HCT116 (cell line): ENCODE results near the gene KCNIP4. TPM values are rescaled to one million over a fixed set of nuclear protein-coding genes. Genes with fewer than 3 reads are reported as not detected.

ENCODE experiments used
- ATAC-seq: fragments of 200-7000 bp; cut with Tn5 transposase; 2 replicates; pipeline ENCODE4 v1.9.1; 2020; ENCODE audit warnings: mild to moderate bottlenecking, moderate library complexity
- BruUV-seq: library from RNA; stranded (reverse); fragments of 400-500 nt; replicated peaks from 2 replicates; lab custom pipeline; 2021; lab: Mats Ljungman, UMichigan
- CTCF ChIA-PET: fragments of 300-600 bp; sonication (Branson Sonifier 250); formaldehyde crosslinking; loops from one replicate; lab custom pipeline; 2021; ENCODE audit warnings: antibody characterized with exemption; lab: Charles Lee
- POLR2A ChIA-PET: fragments of 300-600, 350-600 bp; sonication (Branson Sonifier 250); formaldehyde crosslinking; loops from one replicate; lab custom pipeline; 2021; ENCODE audit warnings: antibody characterized with exemption; lab: Charles Lee
- RAD21 ChIA-PET, 2 experiments: fragments of 300-600 bp; sonication (Branson Sonifier 250); formaldehyde crosslinking; loops; one replicate each; lab custom pipeline; 2023; ENCODE audit warnings: low total read pairs in 2 of 2; ENCODE audit not compliant: uncharacterized antibody in 2 of 2, unreplicated experiment in 2 of 2, low non-redundant PET in 1 of 2; lab: Charles Lee
- DNase-seq: peaks from one replicate; pipeline ENCODE4 v3.0.0-alpha.2; 2010; ENCODE audit warnings: low read depth, low spot score
- H2AFZ ChIP-seq: fragments of 200-600 bp; shearing (Covaris generic), sonication (generic); 2 replicates; pipeline ENCODE4 v1.6.1; 2017; ENCODE audit warnings: low read depth, mixed run types, mixed read lengths, antibody characterized with exemption, low read length; ENCODE audit not compliant: poor library complexity, severe bottlenecking
- H3K27ac ChIP-seq: 2 replicates; pipeline ENCODE4 v1.5.1; 2012; ENCODE audit warnings: low read depth, low read length
- H3K27me3 ChIP-seq: fragments of 200-600 bp; sonication (generic); 2 replicates; pipeline ENCODE4 v1.6.1; 2016; ENCODE audit warnings: mixed run types, low read length, mixed read lengths; ENCODE audit not compliant: insufficient read depth
- H3K36me3 ChIP-seq, 2 experiments: fragments of 200-500 bp in 1 of 2; fragments of 200-600 bp in 1 of 2; sonication (Bioruptor generic) in 1 of 2; sonication (generic) in 1 of 2; 2 replicates each; pipeline versions ENCODE4 v1.5.1 to v1.6.1; 2014 to 2016; ENCODE audit warnings: low read length in 2 of 2, inconsistent platforms in 1 of 2, mixed read lengths in 1 of 2, mixed run types in 1 of 2; ENCODE audit not compliant: insufficient read depth in 2 of 2, control insufficient read depth in 1 of 2
- H3K4me1 ChIP-seq, 2 experiments: fragments of 200-600 bp in 1 of 2; sonication (generic) in 1 of 2; 2 replicates each; pipeline versions ENCODE4 v1.5.1 to v1.6.1; 2012 to 2017; ENCODE audit warnings: low read length in 2 of 2, inconsistent platforms in 1 of 2, mild to moderate bottlenecking in 1 of 2, mixed read lengths in 1 of 2, mixed run types in 1 of 2, moderate library complexity in 1 of 2; ENCODE audit not compliant: insufficient read depth in 2 of 2, control insufficient read depth in 1 of 2
- H3K4me2 ChIP-seq: fragments of 200-600 bp; sonication (generic); 2 replicates; pipeline ENCODE4 v1.6.1; 2017; ENCODE audit warnings: mixed run types, low read length, mixed read lengths
- H3K4me3 ChIP-seq, 2 experiments: fragments of 200-600 bp in 1 of 2; sonication (generic) in 1 of 2; replicated peaks in 1 of 2; 2 replicates each; pipeline ENCODE4 v1.5.1; 2011 to 2016; ENCODE audit warnings: low read length in 2 of 2, control low read depth in 1 of 2, low read depth in 1 of 2, mild to moderate bottlenecking in 1 of 2, mixed read lengths in 1 of 2, mixed run types in 1 of 2
- H3K79me2 ChIP-seq: fragments of 200-600 bp; sonication (generic); 2 replicates; pipeline ENCODE4 v1.6.1; 2017; ENCODE audit warnings: mild to moderate bottlenecking, mixed run types, low read length, moderate library complexity, mixed read lengths; ENCODE audit not compliant: insufficient read depth
- H3K9ac ChIP-seq: fragments of 200-600 bp; sonication (generic); 2 replicates; pipeline ENCODE4 v1.6.1; 2016; ENCODE audit warnings: low read length, mixed read lengths
- H3K9me2 ChIP-seq: fragments of 200-600 bp; sonication (generic), shearing (Covaris generic); 2 replicates; pipeline ENCODE4 v1.6.1; 2017; ENCODE audit warnings: mixed run types, mild to moderate bottlenecking, moderate library complexity; ENCODE audit not compliant: insufficient read depth
- H3K9me3 ChIP-seq, 2 experiments: fragments of 200-500 bp in 1 of 2; fragments of 200-600 bp in 1 of 2; sonication (Bioruptor generic) in 1 of 2; sonication (generic) in 1 of 2; 2 replicates each; pipeline ENCODE4 v1.6.1; 2014 to 2017; ENCODE audit warnings: low read length in 2 of 2, mixed read lengths in 2 of 2, inconsistent platforms in 1 of 2, low read depth in 1 of 2, mild to moderate bottlenecking in 1 of 2, mixed run types in 1 of 2, moderate library complexity in 1 of 2; ENCODE audit not compliant: control insufficient read depth in 1 of 2, insufficient read depth in 1 of 2
- H4K20me1 ChIP-seq: fragments of 200-600 bp; sonication (generic), shearing (Covaris generic); 2 replicates; pipeline ENCODE4 v1.6.1; 2017; ENCODE audit warnings: mixed run types, mild to moderate bottlenecking, moderate library complexity; ENCODE audit not compliant: insufficient read depth
- CBX3 ChIP-seq: IDR thresholded peaks from 2 replicates; pipeline ENCODE4 v1.6.1; 2012; ENCODE audit warnings: low read depth
- CEBPB ChIP-seq: IDR thresholded peaks from 2 replicates; pipeline ENCODE4 v1.6.1; 2012; ENCODE audit warnings: low read depth
- CTCF ChIP-seq, 3 experiments: fragments of 200-600 bp in 1 of 3; sonication (generic) in 1 of 3; IDR thresholded peaks in 2 of 3; conservative IDR thresholded peaks in 1 of 3; 2 replicates each; pipeline ENCODE4 v1.5.1; 2012 to 2017; ENCODE audit warnings: low read depth in 2 of 3, low read length in 2 of 3, antibody characterized with exemption in 1 of 3, borderline replicate concordance in 1 of 3, control low read depth in 1 of 3, mild to moderate bottlenecking in 1 of 3, mixed read lengths in 1 of 3, mixed run types in 1 of 3, moderate library complexity in 1 of 3; ENCODE audit not compliant: insufficient read depth in 1 of 3
- EGR1 ChIP-seq: IDR thresholded peaks from 2 replicates; pipeline ENCODE4 v1.6.1; 2012; ENCODE audit warnings: low read depth
- EZH2phosphoT487 ChIP-seq: fragments of 200-600 bp; IDR thresholded peaks from 2 replicates; pipeline ENCODE4 v1.6.1; 2018; ENCODE audit warnings: antibody characterized with exemption, borderline replicate concordance
- FOSL1 ChIP-seq: IDR thresholded peaks from 2 replicates; pipeline ENCODE4 v1.6.1; 2012; ENCODE audit warnings: low read depth
- POLR2A ChIP-seq: IDR thresholded peaks from 2 replicates; pipeline ENCODE4 v1.7.0; 2011; ENCODE audit warnings: borderline replicate concordance; ENCODE audit not compliant: insufficient read depth, insufficient read length; ENCODE audit errors: extremely low read depth
- POLR2AphosphoS5 ChIP-seq: IDR thresholded peaks from 2 replicates; pipeline ENCODE4 v1.6.1; 2011; ENCODE audit warnings: mild to moderate bottlenecking, low read depth, low read length, moderate library complexity
- RAD21 ChIP-seq: IDR thresholded peaks from 2 replicates; pipeline ENCODE4 v1.6.1; 2012; ENCODE audit warnings: low read depth, mild to moderate bottlenecking
- REST ChIP-seq: IDR thresholded peaks from 2 replicates; pipeline ENCODE4 v1.6.1; 2012; ENCODE audit warnings: low read depth
- SIN3A ChIP-seq: IDR thresholded peaks from 2 replicates; pipeline ENCODE4 v1.6.1; 2012; ENCODE audit warnings: low read depth
- SP1 ChIP-seq: IDR thresholded peaks from 2 replicates; pipeline ENCODE4 v1.6.1; 2012; ENCODE audit warnings: low read depth
- SRF ChIP-seq: IDR thresholded peaks from 2 replicates; pipeline ENCODE4 v1.6.1; 2012; ENCODE audit warnings: low read depth
- TCF7L2 ChIP-seq: IDR thresholded peaks from 2 replicates; pipeline ENCODE4 v1.7.0; 2011; ENCODE audit warnings: borderline replicate concordance, inconsistent platforms; ENCODE audit not compliant: insufficient read depth, insufficient read length; ENCODE audit errors: extremely low read depth
- YY1 ChIP-seq: IDR thresholded peaks from 2 replicates; pipeline ENCODE4 v1.6.1; 2011; ENCODE audit warnings: low read length, low read depth, moderate library complexity, mild to moderate bottlenecking; ENCODE audit not compliant: insufficient replicate concordance; ENCODE audit errors: extremely low read depth
- ZFX ChIP-seq: fragments of 450-650 bp; IDR thresholded peaks from 2 replicates; pipeline ENCODE4 v1.6.1; 2017
- ZNF274 ChIP-seq: fragments of 200-500 bp; sonication (Bioruptor generic); IDR thresholded peaks from 2 replicates; pipeline ENCODE4 v1.6.1; 2014; ENCODE audit warnings: mild to moderate bottlenecking, low read depth, low read length, inconsistent platforms
- intact Hi-C: fragments of 100-400 bp; cut with micrococcal nuclease; formaldehyde crosslinking; loops from 2 replicates; pipeline ENCODE4 v1.10.0; 2022
- total RNA-seq: library from RNA; stranded (reverse); gene quantifications from one replicate; pipeline ENCODE4 v1.2.1, GENCODE V29; 2021; ENCODE audit not compliant: unreplicated experiment
- TF ChIP-seq, protein P1 (sequence below): IDR thresholded peaks from 2 replicates; pipeline ENCODE4 v1.6.1; 2012
- TF ChIP-seq, protein P2 (sequence below): IDR thresholded peaks from 2 replicates; pipeline ENCODE4 v1.6.1; 2011; ENCODE audit warnings: mild to moderate bottlenecking, low read length, moderate library complexity; ENCODE audit not compliant: insufficient replicate concordance; ENCODE audit errors: extremely low read depth

Gene KCNIP4
- total RNA-seq, 1 experiment from 2014 or later, result not detected

- ChIA-PET CTCF (no interaction called here), POLR2A (no interaction called here), RAD21 (no interaction called here)
- H3K9ac ChIP-seq, result no peak overlapping the region
- no peaks in the 10 kb centered on the region for H4K20me1 ChIP-seq
- no peaks in the 10 kb centered on the region for H3K9me3 ChIP-seq
- H3K36me3 ChIP-seq, result no peaks in the 10 kb centered on the region
- intact Hi-C loops, result no loop called here
- H3K79me2 ChIP-seq, result no peaks in the 10 kb centered on the region
- H3K27ac ChIP-seq, result no peak overlapping the region
- no peak overlapping the region for H3K4me3 ChIP-seq
- DNase-seq, result no peak
- no peaks in the 10 kb centered on the region for H3K9me2 ChIP-seq
- TF ChIP-seq REST (no peak), CTCF (IDR thresholded peaks at IDR 0.05 in 2 of 3, conservative IDR thresholded peaks at IDR 0.05 in 1 of 3; ENCODE audit: borderline replicate concordance in 1 of 3, insufficient read depth in 1 of 3, low read depth in 2 of 3, low read length in 2 of 3) (no peak), ZNF274 (no peak), EGR1 (no peak), RAD21 (no peak), SRF (no peak), ZFX (no peak), EZH2phosphoT487 (no peak), SP1 (no peak), YY1 (no peak), SIN3A (no peak), POLR2AphosphoS5 (no peak), TCF7L2 (no peak), CEBPB (no peak), FOSL1 (no peak), CBX3 (no peak), POLR2A (no peak)
- TF ChIP-seq, protein P1, sequence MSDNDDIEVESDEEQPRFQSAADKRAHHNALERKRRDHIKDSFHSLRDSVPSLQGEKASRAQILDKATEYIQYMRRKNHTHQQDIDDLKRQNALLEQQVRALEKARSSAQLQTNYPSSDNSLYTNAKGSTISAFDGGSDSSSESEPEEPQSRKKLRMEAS, result no peak
- TF ChIP-seq, protein P2, sequence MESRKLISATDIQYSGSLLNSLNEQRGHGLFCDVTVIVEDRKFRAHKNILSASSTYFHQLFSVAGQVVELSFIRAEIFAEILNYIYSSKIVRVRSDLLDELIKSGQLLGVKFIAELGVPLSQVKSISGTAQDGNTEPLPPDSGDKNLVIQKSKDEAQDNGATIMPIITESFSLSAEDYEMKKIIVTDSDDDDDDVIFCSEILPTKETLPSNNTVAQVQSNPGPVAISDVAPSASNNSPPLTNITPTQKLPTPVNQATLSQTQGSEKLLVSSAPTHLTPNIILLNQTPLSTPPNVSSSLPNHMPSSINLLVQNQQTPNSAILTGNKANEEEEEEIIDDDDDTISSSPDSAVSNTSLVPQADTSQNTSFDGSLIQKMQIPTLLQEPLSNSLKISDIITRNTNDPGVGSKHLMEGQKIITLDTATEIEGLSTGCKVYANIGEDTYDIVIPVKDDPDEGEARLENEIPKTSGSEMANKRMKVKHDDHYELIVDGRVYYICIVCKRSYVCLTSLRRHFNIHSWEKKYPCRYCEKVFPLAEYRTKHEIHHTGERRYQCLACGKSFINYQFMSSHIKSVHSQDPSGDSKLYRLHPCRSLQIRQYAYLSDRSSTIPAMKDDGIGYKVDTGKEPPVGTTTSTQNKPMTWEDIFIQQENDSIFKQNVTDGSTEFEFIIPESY, result no peak
- no peak overlapping the region for H3K4me2 ChIP-seq
- H2AFZ ChIP-seq, result no peak overlapping the region
- no peaks in the 10 kb centered on the region for H3K27me3 ChIP-seq
- BruUV-seq, result no TSS peak
- no peak for ATAC-seq
- H3K4me1 ChIP-seq, result no peaks in the 10 kb centered on the region
These were observed 212.7 kb downstream of the KCNIP4 start for GRCh38 chr4:21735866-21736265.
